ENCODE results near the gene KITLG. TPM values are rescaled to one million over a fixed set of nuclear protein-coding genes. Genes with fewer than 3 reads are reported as not detected.

The KITLG gene
- total RNA-seq, 1 donor from 2014 or later: 21.7 TPM

DNA sequence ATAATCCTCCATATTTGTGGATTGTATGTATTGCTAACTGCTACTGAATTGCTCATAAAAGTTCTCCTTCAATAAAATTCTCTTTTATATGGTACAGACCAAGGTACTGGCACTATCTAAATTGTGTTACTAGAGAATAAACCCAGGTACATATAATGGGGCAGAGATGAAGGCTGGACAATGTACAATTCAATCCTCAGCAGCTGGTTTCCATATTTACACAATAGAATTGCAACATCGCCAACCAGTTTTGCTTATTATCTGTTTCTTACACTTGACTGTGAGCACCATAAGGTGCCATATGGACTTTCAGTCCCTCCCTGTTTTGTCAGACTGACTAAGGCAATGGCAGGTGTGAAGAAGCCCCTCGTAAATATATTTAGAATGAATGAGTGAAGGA is 18.1 kb downstream of the KITLG start:
- H3K9me3 ChIP-seq (ENCODE audit: insufficient read depth, low read depth, low read length): no peaks in the 10 kb centered on the region
- peaks cover 10% of the 10 kb centered on the region for H3K4me1 ChIP-seq (ENCODE audit: insufficient read depth, low read length)
- TF ChIP-seq, protein P1, sequence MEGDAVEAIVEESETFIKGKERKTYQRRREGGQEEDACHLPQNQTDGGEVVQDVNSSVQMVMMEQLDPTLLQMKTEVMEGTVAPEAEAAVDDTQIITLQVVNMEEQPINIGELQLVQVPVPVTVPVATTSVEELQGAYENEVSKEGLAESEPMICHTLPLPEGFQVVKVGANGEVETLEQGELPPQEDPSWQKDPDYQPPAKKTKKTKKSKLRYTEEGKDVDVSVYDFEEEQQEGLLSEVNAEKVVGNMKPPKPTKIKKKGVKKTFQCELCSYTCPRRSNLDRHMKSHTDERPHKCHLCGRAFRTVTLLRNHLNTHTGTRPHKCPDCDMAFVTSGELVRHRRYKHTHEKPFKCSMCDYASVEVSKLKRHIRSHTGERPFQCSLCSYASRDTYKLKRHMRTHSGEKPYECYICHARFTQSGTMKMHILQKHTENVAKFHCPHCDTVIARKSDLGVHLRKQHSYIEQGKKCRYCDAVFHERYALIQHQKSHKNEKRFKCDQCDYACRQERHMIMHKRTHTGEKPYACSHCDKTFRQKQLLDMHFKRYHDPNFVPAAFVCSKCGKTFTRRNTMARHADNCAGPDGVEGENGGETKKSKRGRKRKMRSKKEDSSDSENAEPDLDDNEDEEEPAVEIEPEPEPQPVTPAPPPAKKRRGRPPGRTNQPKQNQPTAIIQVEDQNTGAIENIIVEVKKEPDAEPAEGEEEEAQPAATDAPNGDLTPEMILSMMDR (IDR thresholded peaks at IDR 0.05; ENCODE audit: insufficient read depth, low read depth, low read length): no peak
- TF ChIP-seq EZH2 (IDR thresholded peaks at IDR 0.05; ENCODE audit: insufficient read depth, low read length): no peak
- H3K4me3 ChIP-seq (ENCODE audit: insufficient read depth, low read depth, low read length): no peak overlapping the region
- Mint-ChIP-seq H3K4me3 (ENCODE audit: unreplicated experiment) (no peak overlapping the region), H3K9me3 (ENCODE audit: unreplicated experiment) (no peaks in the 10 kb centered on the region), H3K27ac (ENCODE audit: unreplicated experiment) (no peak overlapping the region), H3K27me3 (ENCODE audit: low read depth, unreplicated experiment) (no peaks in the 10 kb centered on the region), H3K36me3 (ENCODE audit: low read depth, unreplicated experiment) (peaks cover 6% of the 10 kb centered on the region), H3K4me1 (ENCODE audit: low read depth, unreplicated experiment) (peaks cover 16% of the 10 kb centered on the region)
- H3K36me3 ChIP-seq (ENCODE audit: insufficient read depth, low read length): no peaks in the 10 kb centered on the region
- FAIRE-seq: no peak
- H2AFZ ChIP-seq (ENCODE audit: low read depth, low read length): no peak overlapping the region
- peaks cover 89% of the 10 kb centered on the region for H3K79me2 ChIP-seq (ENCODE audit: insufficient read depth, low read length)
- DNase-seq (ENCODE audit: low read depth): no peak
- H3K4me2 ChIP-seq (ENCODE audit: low read length): no peak overlapping the region
- no peaks in the 10 kb centered on the region for H3K27me3 ChIP-seq (ENCODE audit: insufficient read depth, low read length)
- peaks cover 18% of the 10 kb centered on the region for H4K20me1 ChIP-seq (ENCODE audit: insufficient read depth, low read length)
- no peak overlapping the region for H3K27ac ChIP-seq (ENCODE audit: low read depth, low read length)
- no peak overlapping the region for H3K9ac ChIP-seq (ENCODE audit: low read length)

DNA sequence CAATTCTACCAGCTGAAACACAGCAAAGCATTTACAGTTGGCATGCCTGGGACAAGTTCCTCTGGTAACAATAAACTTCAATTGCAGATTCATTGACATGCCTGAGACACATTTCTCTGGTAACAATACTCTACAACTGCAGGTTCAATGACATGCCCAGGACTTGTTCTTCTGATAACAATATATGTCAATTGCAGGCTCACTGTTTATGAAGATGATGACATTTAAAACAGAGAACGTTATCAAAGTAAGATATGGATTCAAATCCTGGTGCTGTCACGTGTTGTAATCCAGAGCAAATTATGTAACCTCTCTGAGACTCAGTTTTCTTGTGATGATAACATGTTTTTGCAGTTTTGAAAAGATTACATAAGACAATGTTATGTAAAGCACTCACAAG is 20.5 kb downstream of the KITLG start:
- H3K9me3 ChIP-seq (ENCODE audit: insufficient read depth, low read depth, low read length): no peaks in the 10 kb centered on the region
- peaks cover 13% of the 10 kb centered on the region for H3K4me1 Mint-ChIP-seq (ENCODE audit: low read depth, unreplicated experiment)

DNA sequence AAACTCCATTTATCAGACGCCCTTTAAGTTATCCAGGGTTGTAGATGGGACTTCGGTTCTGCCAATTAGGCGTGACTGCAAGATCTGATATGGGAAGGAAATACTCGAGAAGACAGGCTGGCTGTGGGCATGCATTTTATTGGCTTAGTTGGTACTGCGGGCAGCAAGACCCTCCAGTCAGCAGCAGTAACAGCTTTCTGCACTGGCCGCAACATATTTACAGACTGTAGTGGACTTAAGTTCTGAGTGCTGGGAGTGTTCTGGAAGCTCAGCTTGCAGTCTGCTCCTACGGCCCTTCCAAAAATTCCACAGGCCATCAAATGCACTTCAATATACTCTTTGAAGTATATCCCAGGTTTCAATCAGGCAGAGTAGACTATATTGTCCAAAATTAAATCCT is 21.1 kb downstream of the KITLG start:
- peaks cover 16% of the 10 kb centered on the region for H3K4me1 Mint-ChIP-seq (ENCODE audit: low read depth, unreplicated experiment)
- peaks cover 86% of the 10 kb centered on the region for H3K79me2 ChIP-seq (ENCODE audit: insufficient read depth, low read length)
- H3K4me1 ChIP-seq (ENCODE audit: insufficient read depth, low read length): peaks cover 10% of the 10 kb centered on the region
- peaks cover 15% of the 10 kb centered on the region for H4K20me1 ChIP-seq (ENCODE audit: insufficient read depth, low read length)
- H3K27ac ChIP-seq (ENCODE audit: low read depth, low read length): no peak overlapping the region
- no peak overlapping the region for H3K4me2 ChIP-seq (ENCODE audit: low read length)
- H3K27me3 Mint-ChIP-seq (ENCODE audit: low read depth, unreplicated experiment): no peaks in the 10 kb centered on the region
- H3K36me3 ChIP-seq (ENCODE audit: insufficient read depth, low read length): no peaks in the 10 kb centered on the region
- H3K9ac ChIP-seq (ENCODE audit: low read length): no peak overlapping the region
- no peaks in the 10 kb centered on the region for H3K27me3 ChIP-seq (ENCODE audit: insufficient read depth, low read length)
- H2AFZ ChIP-seq (ENCODE audit: low read depth, low read length): no peak overlapping the region
- H3K36me3 Mint-ChIP-seq (ENCODE audit: low read depth, unreplicated experiment): peaks cover 6% of the 10 kb centered on the region
- H3K4me3 Mint-ChIP-seq (ENCODE audit: unreplicated experiment): no peak overlapping the region
- no peaks in the 10 kb centered on the region for H3K9me3 Mint-ChIP-seq (ENCODE audit: unreplicated experiment)
- FAIRE-seq: no peak
- peak overlapping the region; percentile 66 for H3K27ac Mint-ChIP-seq (ENCODE audit: unreplicated experiment)
- no peak for DNase-seq (ENCODE audit: low read depth)
- H3K4me3 ChIP-seq (ENCODE audit: insufficient read depth, low read depth, low read length): no peak overlapping the region
- no peaks in the 10 kb centered on the region for H3K9me3 ChIP-seq (ENCODE audit: insufficient read depth, low read depth, low read length)
- TF ChIP-seq EZH2 (IDR thresholded peaks at IDR 0.05; ENCODE audit: insufficient read depth, low read length): no peak
- TF ChIP-seq, protein P1 (IDR thresholded peaks at IDR 0.05; ENCODE audit: insufficient read depth, low read depth, low read length): no peak

More for the DNA sequence above, 20.5 kb downstream of the KITLG start:
- peaks cover 6% of the 10 kb centered on the region for H3K36me3 Mint-ChIP-seq (ENCODE audit: low read depth, unreplicated experiment)
- no peak overlapping the region for H3K27ac ChIP-seq (ENCODE audit: low read depth, low read length)
- TF ChIP-seq, protein P1 (IDR thresholded peaks at IDR 0.05; ENCODE audit: insufficient read depth, low read depth, low read length): no peak
- TF ChIP-seq EZH2 (IDR thresholded peaks at IDR 0.05; ENCODE audit: insufficient read depth, low read length): no peak
- H3K4me2 ChIP-seq (ENCODE audit: low read length): no peak overlapping the region
- no peaks in the 10 kb centered on the region for H3K9me3 Mint-ChIP-seq (ENCODE audit: unreplicated experiment)
- FAIRE-seq: no peak
- H3K79me2 ChIP-seq (ENCODE audit: insufficient read depth, low read length): peaks cover 89% of the 10 kb centered on the region
- H3K36me3 ChIP-seq (ENCODE audit: insufficient read depth, low read length): no peaks in the 10 kb centered on the region
- peaks cover 15% of the 10 kb centered on the region for H4K20me1 ChIP-seq (ENCODE audit: insufficient read depth, low read length)
- H3K9ac ChIP-seq (ENCODE audit: low read length): no peak overlapping the region
- H3K4me1 ChIP-seq (ENCODE audit: insufficient read depth, low read length): peaks cover 10% of the 10 kb centered on the region
- no peak overlapping the region for H3K27ac Mint-ChIP-seq (ENCODE audit: unreplicated experiment)
- no peaks in the 10 kb centered on the region for H3K27me3 Mint-ChIP-seq (ENCODE audit: low read depth, unreplicated experiment)
- no peaks in the 10 kb centered on the region for H3K27me3 ChIP-seq (ENCODE audit: insufficient read depth, low read length)
- no peak overlapping the region for H2AFZ ChIP-seq (ENCODE audit: low read depth, low read length)
- H3K4me3 ChIP-seq (ENCODE audit: insufficient read depth, low read depth, low read length): no peak overlapping the region
- no peak overlapping the region for H3K4me3 Mint-ChIP-seq (ENCODE audit: unreplicated experiment)
- DNase-seq (ENCODE audit: low read depth): no peak

Measured in astrocyte (in vitro differentiated cells and primary cell).